ENCODE results near the gene CTSZ. TPM values are rescaled to one million over a fixed set of nuclear protein-coding genes. Genes with fewer than 3 reads are reported as not detected.
A peak's percentile ranks its signal among the peaks of the same experiment; 100 is the strongest.

Gene CTSZ
- total RNA-seq, 1 experiment from 2014 or later: 37.6 TPM

- Histone ChIP-seq H3K18ac (ENCODE audit: insufficient read length, low read depth, low read length) (no peak overlapping the region), H3K23ac (ENCODE audit: insufficient read length, low read depth, low read length) (no peak overlapping the region), H3K4me2 (ENCODE audit: insufficient read depth, insufficient read length, low read length) (no peak overlapping the region), H3K27me3 (ENCODE audit: insufficient read depth, low read length) (no peaks in the 10 kb centered on the region), H3K9ac (ENCODE audit: extremely low read depth, insufficient read length, low read length) (no peak overlapping the region), H2BK15ac (ENCODE audit: low read depth, low read length) (no peak overlapping the region), H3K27ac (ENCODE audit: insufficient read length, low read depth, low read length) (no peak overlapping the region), H4K8ac (replicated peaks; ENCODE audit: insufficient read length, low read depth, low read length) (no peak overlapping the region), H3K4me1 (ENCODE audit: insufficient read depth, low read length) (peaks cover 4% of the 10 kb centered on the region; the same call in 1 of the 2 replicates), H4K91ac (ENCODE audit: insufficient read length, low read depth, low read length) (no peak overlapping the region), H2BK120ac (ENCODE audit: low read depth, low read length, poor library complexity, severe bottlenecking) (no peak overlapping the region), H3K4ac (ENCODE audit: low read depth, low read length) (no peak overlapping the region), H2AK5ac (ENCODE audit: insufficient read length, low read length) (no peak overlapping the region), H3K56ac (ENCODE audit: insufficient read length, low read depth, low read length) (no peak overlapping the region), H2BK5ac (ENCODE audit: insufficient read length, low read length) (no peak overlapping the region), H3T11ph (ENCODE audit: low read length) (no peak overlapping the region), H2BK12ac (ENCODE audit: insufficient read length, low read depth, low read length) (no peak overlapping the region), H3K79me1 (ENCODE audit: insufficient read depth, low read depth, low read length, poor library complexity, severe bottlenecking) (no peaks in the 10 kb centered on the region), H4K20me1 (ENCODE audit: control insufficient read depth, insufficient read depth, insufficient read length) (no peaks in the 10 kb centered on the region), H3K9me3 (ENCODE audit: control insufficient read depth, low read depth, low read length) (no peaks in the 10 kb centered on the region), H3K23me2 (ENCODE audit: insufficient read length, low read depth, low read length, poor library complexity, severe bottlenecking) (peaks cover 6% of the 10 kb centered on the region), H4K5ac (ENCODE audit: insufficient read length, low read depth, low read length) (no peak overlapping the region), H3K79me2 (ENCODE audit: insufficient read depth, low read length) (peaks cover 10% of the 10 kb centered on the region; the same call in 1 of the 2 replicates), H3K14ac (ENCODE audit: insufficient read depth, low read length) (no peak overlapping the region), H2AFZ (ENCODE audit: low read length) (no peak overlapping the region), H2BK20ac (ENCODE audit: low read depth, low read length, poor library complexity, severe bottlenecking) (no peak overlapping the region)
- Mint-ChIP-seq H3K36me3 (ENCODE audit: insufficient read depth in 1 of 3, low read depth in 3 of 3) (peaks cover 0 to 15% (median 7%) of the 10 kb centered on the region in 3 experiments; a peak in 6 of 7 replicates), H3K4me3 (peak overlapping the region in 1 of 2 experiments; percentile 60; a peak in 2 of 5 replicates), H3K9me3 (peaks cover 4 to 8% of the 10 kb centered on the region in 2 experiments; a peak in 2 of 5 replicates), H3K4me1 (peaks cover 20 to 21% of the 10 kb centered on the region in 2 experiments), H3K27me3 (ENCODE audit: low read depth) (peaks cover 12% of the 10 kb centered on the region), H3K27ac (no peak overlapping the region; a peak in 1 of 7 replicates)
- WGBS (ENCODE audit: extremely low coverage, insufficient read length, low lambda C conversion rate): no CpG with 5 or more reads among the region's 6 CpGs
- no peak for DNase-seq
- TF ChIP-seq CTCF (conservative IDR thresholded peaks at IDR 0.05): no peak
These were observed 28.5 kb downstream of the CTSZ start for GRCh38 chr20:58978351-58979190.

Data from H9 (cell line).